Mesenchymal stem cell (in vitro differentiated cells and primary cell): ENCODE data around the gene EIF1AY. TPM values are rescaled to one million over a fixed set of nuclear protein-coding genes. Genes with fewer than 3 reads are reported as not detected.

Source experiments
- DNase-seq: peaks from one replicate; pipeline ENCODE4 v3.0.0-alpha.2; 2013
- H2AFZ ChIP-seq: one replicate; pipeline ENCODE4 v1.6.1; 2013; ENCODE audit warnings: low read depth, mild to moderate bottlenecking, control low read depth, inconsistent platforms, low read length, moderate library complexity
- H2AK5ac ChIP-seq: 2 replicates; pipeline ENCODE4 v1.6.1; 2013; ENCODE audit warnings: low read length, moderate library complexity, mild to moderate bottlenecking, inconsistent platforms; ENCODE audit not compliant: severe bottlenecking
- H2BK120ac ChIP-seq: one replicate; pipeline ENCODE4 v1.6.1; 2013; ENCODE audit warnings: low read depth, mild to moderate bottlenecking, inconsistent platforms, low read length, moderate library complexity
- H2BK12ac ChIP-seq, 2 experiments: one replicate each; pipeline ENCODE4 v1.6.1; 2013; ENCODE audit warnings: inconsistent platforms in 2 of 2, low read length in 2 of 2, mild to moderate bottlenecking in 2 of 2, moderate library complexity in 2 of 2, control low read depth in 1 of 2
- H2BK15ac ChIP-seq: one replicate; pipeline ENCODE4 v1.6.1; 2013; ENCODE audit warnings: mild to moderate bottlenecking, low read depth, inconsistent platforms; ENCODE audit not compliant: poor library complexity, severe bottlenecking
- H2BK5ac ChIP-seq: 2 replicates; pipeline ENCODE4 v1.6.1; 2013; ENCODE audit warnings: low read depth, mild to moderate bottlenecking, low read length, control low read depth, inconsistent platforms; ENCODE audit not compliant: poor library complexity, severe bottlenecking
- H3K14ac ChIP-seq, 2 experiments: one replicate each; pipeline ENCODE4 v1.6.1; 2013; ENCODE audit warnings: inconsistent platforms in 2 of 2, low read length in 2 of 2, control low read depth in 1 of 2, mild to moderate bottlenecking in 1 of 2, moderate library complexity in 1 of 2
- H3K18ac ChIP-seq, 2 experiments: one replicate each; pipeline ENCODE4 v1.6.1; 2013; ENCODE audit warnings: inconsistent platforms in 2 of 2, low read length in 2 of 2, control low read depth in 1 of 2, low read depth in 1 of 2, mild to moderate bottlenecking in 1 of 2
- H3K23ac ChIP-seq, 2 experiments: one replicate each; pipeline ENCODE4 v1.6.1; 2013; ENCODE audit warnings: inconsistent platforms in 2 of 2, low read length in 2 of 2, mild to moderate bottlenecking in 2 of 2, moderate library complexity in 2 of 2, control low read depth in 1 of 2
- H3K27ac ChIP-seq: 2 replicates; pipeline ENCODE4 v1.5.1; 2013; ENCODE audit warnings: mild to moderate bottlenecking, moderate library complexity, low read length, control low read depth, inconsistent platforms; ENCODE audit not compliant: poor library complexity, severe bottlenecking
- H3K27me3 ChIP-seq, 2 experiments: 2 replicates each; pipeline versions ENCODE4 v1.6.1 to v1.7.0; 2013; ENCODE audit warnings: low read length in 2 of 2, mild to moderate bottlenecking in 2 of 2, moderate library complexity in 2 of 2, control low read depth in 1 of 2, inconsistent platforms in 1 of 2; ENCODE audit not compliant: control insufficient read depth in 1 of 2, insufficient read depth in 1 of 2
- H3K36me3 ChIP-seq, 2 experiments: 2 replicates each; pipeline versions ENCODE4 v1.6.1 to v1.7.0; 2013; ENCODE audit warnings: low read length in 2 of 2, control low read depth in 1 of 2, inconsistent platforms in 1 of 2, low read depth in 1 of 2, mild to moderate bottlenecking in 1 of 2; ENCODE audit not compliant: insufficient read depth in 2 of 2, control insufficient read depth in 1 of 2
- H3K4ac ChIP-seq, 2 experiments: one replicate each; pipeline ENCODE4 v1.6.1; 2013; ENCODE audit warnings: inconsistent platforms in 2 of 2, low read length in 2 of 2, mild to moderate bottlenecking in 2 of 2, moderate library complexity in 2 of 2, control low read depth in 1 of 2, low read depth in 1 of 2
- H3K4me1 ChIP-seq: 2 replicates; pipeline ENCODE4 v1.6.1; 2013; ENCODE audit warnings: low read depth, low read length, control low read depth; ENCODE audit not compliant: control insufficient read depth, insufficient read depth
- H3K4me2 ChIP-seq: 2 replicates; pipeline ENCODE4 v1.6.1; 2013; ENCODE audit warnings: low read length, mild to moderate bottlenecking, inconsistent platforms; ENCODE audit not compliant: poor library complexity, severe bottlenecking
- H3K4me3 ChIP-seq, 2 experiments: 2 replicates each; pipeline versions ENCODE4 v1.5.1 to v1.7.0; 2013; ENCODE audit warnings: low read length in 2 of 2, mild to moderate bottlenecking in 2 of 2, control low read depth in 1 of 2, low read depth in 1 of 2; ENCODE audit not compliant: insufficient read depth in 1 of 2
- H3K79me1 ChIP-seq: replicated peaks from 2 replicates; pipeline ENCODE4 v1.6.1; 2013; ENCODE audit warnings: mild to moderate bottlenecking, control low read depth, low read length, inconsistent platforms; ENCODE audit not compliant: poor library complexity, severe bottlenecking
- H3K9ac ChIP-seq: 2 replicates; pipeline ENCODE4 v1.7.0; 2013; ENCODE audit warnings: mild to moderate bottlenecking, low read length, moderate library complexity
- H3K9me3 ChIP-seq: 2 replicates; pipeline ENCODE4 v1.7.0; 2013; ENCODE audit warnings: mild to moderate bottlenecking, low read length; ENCODE audit not compliant: control insufficient read depth
- H4K8ac ChIP-seq: one replicate; pipeline ENCODE4 v1.6.1; 2013; ENCODE audit warnings: inconsistent platforms, mild to moderate bottlenecking, low read length, moderate library complexity
- H4K91ac ChIP-seq: one replicate; pipeline ENCODE4 v1.6.1; 2013; ENCODE audit warnings: mild to moderate bottlenecking, low read length, inconsistent platforms
- WGBS: methylation state at CpG from one replicate; pipeline ENCODE4 v1.1.7; 2013; ENCODE audit warnings: mixed read lengths; 5-methylcytosine and 5-hydroxymethylcytosine counted together
- small RNA-seq: library from polyadenylated mRNA; stranded (forward); fragments of <200 nt; extraction: miRNeasy Mini kit (QIAGEN cat#:217004); gene quantifications from one replicate; pipeline ENCODE3, GENCODE V24; 2013; ENCODE audit warnings: low read depth

EIF1AY gene

GRCh38 chrY:20586161-20586560 lies 10.6 kb downstream of the EIF1AY start:
- no peak overlapping the region for H3K4ac ChIP-seq
- H3K9ac ChIP-seq: no peak overlapping the region
- no peak overlapping the region for H2AFZ ChIP-seq
- no peak overlapping the region for H2BK12ac ChIP-seq
- no peak overlapping the region for H2BK15ac ChIP-seq
- H3K27ac ChIP-seq: no peak overlapping the region
- H3K4me3 ChIP-seq: no peak overlapping the region
- H3K27me3 ChIP-seq: no peaks in the 10 kb centered on the region
- no peak overlapping the region for H2BK5ac ChIP-seq
- DNase-seq: no peak
- no peaks in the 10 kb centered on the region for H3K79me1 ChIP-seq
- H3K4me2 ChIP-seq: no peak overlapping the region
- H3K14ac ChIP-seq: no peak overlapping the region
- 94% methylated on average over 2 of the region's 4 CpGs for WGBS
- H3K36me3 ChIP-seq: no peaks in the 10 kb centered on the region
- no peak overlapping the region for H3K18ac ChIP-seq
- H3K9me3 ChIP-seq: no peaks in the 10 kb centered on the region
- H4K91ac ChIP-seq: no peak overlapping the region
- H3K23ac ChIP-seq: no peak overlapping the region
- no peaks in the 10 kb centered on the region for H3K4me1 ChIP-seq
- no peak overlapping the region for H4K8ac ChIP-seq
- H2AK5ac ChIP-seq: no peak overlapping the region
- no peak overlapping the region for H2BK120ac ChIP-seq

Small RNAs within 50 kb of the gene (small RNA-seq; reads per million reads assigned to genes)
- not detected for gene KDM5DP1
